AG04450 (cell line): ENCODE data around the gene KCNMA1. TPM values are rescaled to one million over a fixed set of nuclear protein-coding genes. Genes with fewer than 3 reads are reported as not detected.

ENCODE experiments used
- CTCF ChIA-PET: fragments of 300-600, 350-600 bp; formaldehyde crosslinking; extraction: SDS; loops from one replicate; lab custom pipeline; 2022; ENCODE audit warnings: antibody characterized with exemption, inconsistent platforms; lab: Charles Lee
- POLR2A ChIA-PET: fragments of 350-600 bp; formaldehyde crosslinking; extraction: SDS; loops from one replicate; lab custom pipeline; 2021; ENCODE audit warnings: antibody characterized with exemption, inconsistent platforms; lab: Yijun Ruan, JAX
- DNase-seq: peaks from one replicate; pipeline ENCODE4 v3.0.0-alpha.2; 2011; ENCODE audit warnings: low read depth, low spot score
- H3K27ac ChIP-seq: one replicate; pipeline ENCODE4 v1.5.1; 2012; ENCODE audit warnings: low read depth, low read length, control low read depth
- H3K27me3 ChIP-seq: one replicate; pipeline ENCODE4 v1.6.0; 2012; ENCODE audit warnings: low read length; ENCODE audit not compliant: control insufficient read depth, insufficient read depth
- H3K4me3 ChIP-seq: 2 replicates; pipeline ENCODE4 v1.5.1; 2011; ENCODE audit warnings: mild to moderate bottlenecking, low read depth, low read length, control low read depth
- H3K9me3 ChIP-seq: 2 replicates; pipeline ENCODE4 v1.5.1; 2012; ENCODE audit warnings: low read length; ENCODE audit not compliant: control insufficient read depth, insufficient read depth
- polyA plus RNA-seq: library from polyadenylated mRNA; depleted of rRNA; stranded (reverse); fragments of >200 nt; gene quantifications from 2 replicates; pipeline ENCODE4 v1.2.3, GENCODE V29; 2011
- TF ChIP-seq, protein P1 (sequence below): IDR thresholded peaks from 2 replicates; pipeline ENCODE4 v1.5.1; 2011; ENCODE audit warnings: low read depth, low read length, control low read depth, inconsistent platforms

The KCNMA1 gene
- polyA plus RNA-seq, 1 experiment, result 58.8 TPM

GRCh38 chr10:77513220-77513619, 124.4 kb downstream of the KCNMA1 start:
- POLR2A ChIA-PET, result interaction anchor here (1.8 to 2.6 kb wide), 2 partner anchors 11 to 18 kb away, joined by 8 to 9 read pairs; no protein-coding TSS in a partner anchor
- DNase-seq, result no peak
- CTCF ChIA-PET, result interaction anchor here (0.8 to 1.6 kb wide), 4 partner anchors 9 to 128 kb away, joined by 3 read pairs; no protein-coding TSS in a partner anchor
- H3K4me3 ChIP-seq, result no peak overlapping the region
- H3K27ac ChIP-seq, result no peak overlapping the region
- TF ChIP-seq, protein P1, sequence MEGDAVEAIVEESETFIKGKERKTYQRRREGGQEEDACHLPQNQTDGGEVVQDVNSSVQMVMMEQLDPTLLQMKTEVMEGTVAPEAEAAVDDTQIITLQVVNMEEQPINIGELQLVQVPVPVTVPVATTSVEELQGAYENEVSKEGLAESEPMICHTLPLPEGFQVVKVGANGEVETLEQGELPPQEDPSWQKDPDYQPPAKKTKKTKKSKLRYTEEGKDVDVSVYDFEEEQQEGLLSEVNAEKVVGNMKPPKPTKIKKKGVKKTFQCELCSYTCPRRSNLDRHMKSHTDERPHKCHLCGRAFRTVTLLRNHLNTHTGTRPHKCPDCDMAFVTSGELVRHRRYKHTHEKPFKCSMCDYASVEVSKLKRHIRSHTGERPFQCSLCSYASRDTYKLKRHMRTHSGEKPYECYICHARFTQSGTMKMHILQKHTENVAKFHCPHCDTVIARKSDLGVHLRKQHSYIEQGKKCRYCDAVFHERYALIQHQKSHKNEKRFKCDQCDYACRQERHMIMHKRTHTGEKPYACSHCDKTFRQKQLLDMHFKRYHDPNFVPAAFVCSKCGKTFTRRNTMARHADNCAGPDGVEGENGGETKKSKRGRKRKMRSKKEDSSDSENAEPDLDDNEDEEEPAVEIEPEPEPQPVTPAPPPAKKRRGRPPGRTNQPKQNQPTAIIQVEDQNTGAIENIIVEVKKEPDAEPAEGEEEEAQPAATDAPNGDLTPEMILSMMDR, result no peak
- H3K27me3 ChIP-seq, result no peaks in the 10 kb centered on the region
- H3K9me3 ChIP-seq, result no peaks in the 10 kb centered on the region

- DNase-seq, result no peak
- H3K27ac ChIP-seq, result peak overlapping the region; percentile 31
- TF ChIP-seq, protein P1, result no peak
- POLR2A ChIA-PET, result interaction anchor here (1.3 to 1.8 kb wide), 2 partner anchors 12 to 19 kb away, joined by 3 to 8 read pairs; no protein-coding TSS in a partner anchor
- H3K9me3 ChIP-seq, result no peaks in the 10 kb centered on the region
- no peaks in the 10 kb centered on the region for H3K27me3 ChIP-seq
- CTCF ChIA-PET, result interaction anchor here (1.0 to 1.6 kb wide), 4 partner anchors 17 to 337 kb away, joined by 3 to 6 read pairs (median 4); no protein-coding TSS in a partner anchor
- H3K4me3 ChIP-seq, result no peak overlapping the region
Observed at GRCh38 chr10:77512219-77512578, 125.4 kb downstream of the KCNMA1 start.

DNA sequence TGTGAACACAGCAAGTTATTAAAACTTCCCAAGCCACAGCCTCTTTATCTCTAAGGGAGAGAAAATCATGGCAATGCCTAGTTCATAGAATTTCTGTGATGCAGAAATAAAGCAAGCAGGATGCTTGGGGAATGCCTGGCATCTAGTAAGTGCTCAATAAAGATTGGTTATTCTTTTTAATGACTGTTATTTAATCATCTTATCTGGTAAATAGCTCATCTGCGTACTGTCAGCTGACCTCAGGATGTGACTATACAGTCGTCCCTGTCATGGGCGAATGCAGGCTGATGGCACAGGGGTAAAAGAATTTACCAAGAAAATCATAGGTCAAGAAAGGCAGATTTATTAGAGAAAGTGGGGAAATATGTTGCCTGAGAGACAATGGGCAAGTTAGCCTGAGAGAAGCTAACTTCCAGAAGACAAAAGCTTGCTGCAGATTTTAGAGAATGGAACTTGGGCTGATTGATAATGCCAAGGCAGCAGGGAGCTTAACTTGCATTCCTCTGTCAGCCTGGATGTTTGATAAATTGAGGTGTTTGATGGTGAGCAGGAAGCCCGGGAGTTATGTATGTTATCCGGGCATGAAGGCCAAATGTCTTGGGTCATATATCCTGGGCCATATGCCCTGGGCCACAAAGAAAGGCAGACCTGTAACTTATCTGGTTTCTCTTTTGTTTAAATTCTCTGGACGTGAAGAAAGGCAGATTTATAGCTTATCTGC, 126.0 kb downstream of the KCNMA1 start:
- ChIA-PET POLR2A (interaction anchor here (1.3 kb wide), 1 partner anchor 13 kb away, joined by 3 read pairs; no protein-coding TSS in a partner anchor), CTCF (interaction anchor here (1.0 to 1.2 kb wide), 3 partner anchors 130 to 337 kb away, joined by 4 to 6 read pairs (median 5); no protein-coding TSS in a partner anchor)
- H3K4me3 ChIP-seq, result no peak overlapping the region
- no peaks in the 10 kb centered on the region for H3K27me3 ChIP-seq
- no peak for DNase-seq
- peak overlapping the region; percentile 31 for H3K27ac ChIP-seq
- no peaks in the 10 kb centered on the region for H3K9me3 ChIP-seq
- TF ChIP-seq, protein P1, result no peak

DNA sequence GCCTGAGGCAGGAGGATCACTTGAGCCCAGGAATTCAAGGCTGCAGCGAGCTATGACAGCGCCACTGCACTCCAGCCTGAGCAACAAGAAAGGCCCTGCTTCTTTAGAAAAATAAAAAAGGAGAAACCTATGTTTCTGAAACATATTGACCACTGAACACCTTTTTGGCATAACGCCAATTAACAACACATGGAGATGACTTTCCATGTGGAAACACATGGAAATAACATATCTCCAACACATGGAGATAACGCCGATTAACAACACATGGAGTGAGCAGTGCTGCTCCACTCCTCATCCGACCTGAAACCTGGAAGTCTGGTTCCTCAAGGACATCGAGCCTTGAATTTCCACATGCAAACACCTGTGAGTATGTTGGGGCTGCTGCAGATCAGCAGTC, 126.9 kb downstream of the KCNMA1 start:
- Histone ChIP-seq H3K27ac (no peak overlapping the region), H3K4me3 (no peak overlapping the region), H3K9me3 (no peaks in the 10 kb centered on the region), H3K27me3 (no peaks in the 10 kb centered on the region)
- no peak for DNase-seq
- POLR2A ChIA-PET, result interaction anchor here (1.3 kb wide), 1 partner anchor 13 kb away, joined by 3 read pairs; no protein-coding TSS in a partner anchor
- TF ChIP-seq, protein P1, result no peak
- CTCF ChIA-PET, result interaction anchor here (0.7 kb wide), 1 partner anchor 209 kb away, joined by 3 read pairs; no protein-coding TSS in a partner anchor

GRCh38 chr10:77510294-77510693, 127.3 kb downstream of the KCNMA1 start:
- Histone ChIP-seq H3K4me3 (no peak overlapping the region), H3K27me3 (no peaks in the 10 kb centered on the region), H3K27ac (no peak overlapping the region), H3K9me3 (no peaks in the 10 kb centered on the region)
- ChIA-PET CTCF (interaction anchor here (0.7 to 1.1 kb wide), 2 partner anchors 21 to 209 kb away, joined by 3 read pairs; no protein-coding TSS in a partner anchor), POLR2A (no interaction called here)
- TF ChIP-seq, protein P1, result no peak
- DNase-seq, result no peak
